HG03571 (cell line): ENCODE measurements around the gene TRIM29.

Experiments
- ATAC-seq: cut with Tn5 transposase; IDR thresholded peaks from one replicate; pipeline ENCODE4 v1.9.1; 2021; ENCODE audit not compliant: unreplicated experiment

Gene TRIM29

GRCh38 chr11:120123946-120124345 is 14.0 kb downstream of the TRIM29 start:
- ATAC-seq, result no peak

GRCh38 chr11:120122924-120123683 is 14.8 kb downstream of the TRIM29 start:
- no peak for ATAC-seq

DNA sequence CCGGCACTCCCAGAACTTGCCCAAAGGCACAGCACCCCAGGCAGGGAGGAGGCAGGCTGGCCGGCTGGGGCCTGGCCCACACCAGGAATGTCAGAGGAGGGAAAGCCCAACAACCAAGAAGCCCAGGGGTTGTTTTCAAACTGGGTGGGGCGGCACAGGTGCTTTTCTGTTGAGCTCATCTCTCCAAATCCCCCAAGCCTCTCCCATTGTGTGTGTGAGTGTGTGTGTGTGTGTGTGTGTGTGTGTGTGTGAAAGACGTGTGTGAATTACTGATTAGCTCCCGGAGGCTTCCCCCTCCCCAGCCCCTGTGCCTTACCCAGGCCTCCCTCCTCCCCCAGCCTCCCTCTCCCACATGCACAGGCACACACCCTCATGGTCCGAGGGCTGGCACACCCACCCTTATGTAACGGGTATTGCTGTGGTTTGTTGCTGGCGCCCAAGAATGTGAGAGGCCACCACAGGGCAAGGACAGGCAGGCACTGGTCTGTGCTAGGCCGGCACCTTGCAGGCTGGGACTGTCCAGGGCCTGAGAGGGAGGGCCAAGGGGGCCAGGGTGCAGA is 15.9 kb downstream of the TRIM29 start:
- no peak for ATAC-seq

- ATAC-seq, result no peak
Observed at GRCh38 chr11:120121336-120121735, 16.6 kb downstream of the TRIM29 start.

DNA sequence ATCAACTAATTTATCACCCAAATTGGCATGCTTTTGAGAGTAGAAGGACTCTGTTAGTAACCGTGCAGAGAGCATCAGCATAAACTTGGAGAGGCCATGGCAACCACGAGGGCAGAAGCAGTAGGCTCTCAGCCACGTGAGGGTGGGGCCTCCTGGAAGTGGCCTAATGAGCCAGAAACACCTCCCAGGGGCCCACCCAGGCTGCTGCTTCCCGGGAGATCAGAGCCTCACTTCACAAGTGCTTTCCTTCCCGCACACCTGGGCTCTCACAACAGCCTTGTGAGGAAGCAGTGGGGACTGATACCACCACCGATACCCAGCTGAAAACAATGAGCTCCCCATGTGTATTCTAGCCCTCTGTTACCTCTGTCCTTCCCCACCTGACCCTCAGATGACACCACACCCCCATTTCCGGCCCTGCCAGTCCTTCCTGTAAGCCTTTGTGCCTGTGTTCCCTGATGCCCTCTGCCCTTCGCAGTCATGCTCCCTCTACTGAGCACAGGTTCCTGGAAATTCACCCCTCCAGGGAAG is 17.0 kb downstream of the TRIM29 start:
- no peak for ATAC-seq

- ATAC-seq, result no peak
Observed at GRCh38 chr11:120119121-120119520, 18.8 kb downstream of the TRIM29 start.

GRCh38 chr11:120117991-120118390 is 19.9 kb downstream of the TRIM29 start:
- ATAC-seq, result no peak

GRCh38 chr11:120116966-120117365 is 20.9 kb downstream of the TRIM29 start:
- ATAC-seq, result no peak

- no peak for ATAC-seq
Observed at GRCh38 chr11:120115272-120116000, 22.5 kb downstream of the TRIM29 start.

GRCh38 chr11:120112174-120112796 is 25.6 kb downstream of the TRIM29 start:
- no peak for ATAC-seq

- no peak for ATAC-seq
Observed at GRCh38 chr11:120109531-120109930, 28.4 kb downstream of the TRIM29 start.

- no peak for ATAC-seq
Observed at GRCh38 chr11:120108785-120109168, 29.1 kb downstream of the TRIM29 start.

DNA sequence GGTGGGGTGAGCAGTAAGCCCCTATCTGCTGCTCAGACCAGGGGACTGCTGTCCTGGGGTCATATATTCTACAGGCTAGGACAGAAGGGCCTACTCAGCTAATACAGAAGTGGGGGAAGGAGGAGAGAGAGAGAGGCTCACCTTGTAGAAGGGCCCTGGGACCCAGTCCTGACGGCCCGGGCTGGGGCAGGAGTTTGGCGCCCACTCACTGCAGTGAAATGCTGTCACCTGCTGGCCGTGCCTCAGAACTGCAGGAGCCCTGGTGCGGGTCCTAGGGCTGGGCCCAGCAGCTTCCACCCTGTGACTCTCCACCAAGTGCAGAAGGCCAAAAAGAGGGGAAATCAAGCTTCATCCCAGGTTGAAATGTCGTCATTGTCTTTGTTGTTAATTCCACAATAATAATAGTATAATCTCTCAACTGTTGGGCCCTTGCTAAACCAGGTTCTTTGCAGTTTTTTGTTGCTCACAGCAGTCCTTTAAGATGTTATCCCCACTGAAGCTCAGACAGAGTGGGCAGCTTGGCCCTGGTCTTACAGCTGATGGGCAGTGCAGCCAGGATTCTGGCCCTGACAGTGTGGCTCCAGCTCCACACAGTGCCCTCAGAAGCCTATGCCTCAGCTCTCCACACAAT is 29.6 kb downstream of the TRIM29 start:
- ATAC-seq, result no peak

GRCh38 chr11:120107692-120108091 is 30.2 kb downstream of the TRIM29 start:
- no peak for ATAC-seq

DNA sequence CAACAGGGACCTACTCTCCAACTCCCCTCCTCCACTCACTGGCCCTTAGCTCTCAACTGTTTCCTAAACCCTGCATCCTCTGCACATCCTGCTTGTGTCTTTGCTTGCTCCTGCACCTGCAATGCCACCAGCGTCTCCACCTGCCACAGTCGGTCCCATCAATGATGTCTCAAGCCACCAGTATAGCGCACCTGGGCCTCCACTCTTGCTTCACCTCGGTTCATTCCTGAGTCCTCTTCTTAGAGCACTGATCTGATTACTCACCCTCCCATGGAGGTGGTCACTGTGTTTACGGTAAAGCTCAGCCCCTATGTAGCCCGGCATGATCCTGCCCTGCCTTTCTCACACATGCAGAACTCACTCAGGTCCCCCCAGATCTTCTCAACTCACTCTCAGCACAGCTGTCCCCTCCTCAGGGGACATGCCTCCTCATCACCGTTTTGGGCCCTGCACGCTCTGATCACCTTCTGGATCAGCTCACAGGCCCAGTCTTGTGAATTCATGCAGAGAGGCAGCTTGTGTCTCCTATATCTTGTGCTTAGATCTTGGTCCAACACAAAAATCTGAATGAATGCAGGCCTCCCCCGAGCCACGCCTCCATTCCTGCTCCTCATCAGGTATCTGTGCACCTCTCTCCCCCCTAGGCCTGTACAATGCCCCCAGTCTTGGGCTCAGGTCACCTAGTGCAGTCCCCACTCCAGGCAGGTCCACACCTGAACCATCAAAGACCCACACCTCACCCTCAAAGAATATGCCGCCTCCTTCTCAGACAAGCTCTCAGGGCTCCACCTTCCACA is 31.4 kb downstream of the TRIM29 start:
- ATAC-seq, result no peak

DNA sequence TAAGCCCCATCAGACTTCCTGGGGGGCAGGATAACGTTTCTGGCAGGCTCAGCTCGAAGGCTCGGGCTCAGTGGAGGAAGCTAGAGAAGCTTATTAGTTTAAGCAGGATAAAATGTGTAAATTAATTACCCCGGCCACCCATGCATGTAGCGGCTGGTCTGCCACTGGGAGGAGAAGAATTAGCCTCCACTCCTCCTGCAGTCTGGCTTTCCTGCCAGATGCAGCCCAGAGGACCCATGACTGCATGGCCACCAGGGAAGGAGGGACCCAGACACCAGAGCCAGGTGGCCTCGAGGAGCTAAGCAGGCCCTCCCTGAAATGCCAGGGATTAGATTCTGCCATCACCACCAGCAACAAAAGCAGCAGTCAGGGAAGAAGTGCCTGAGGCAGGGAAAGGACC is 32.3 kb downstream of the TRIM29 start:
- ATAC-seq, result no peak

DNA sequence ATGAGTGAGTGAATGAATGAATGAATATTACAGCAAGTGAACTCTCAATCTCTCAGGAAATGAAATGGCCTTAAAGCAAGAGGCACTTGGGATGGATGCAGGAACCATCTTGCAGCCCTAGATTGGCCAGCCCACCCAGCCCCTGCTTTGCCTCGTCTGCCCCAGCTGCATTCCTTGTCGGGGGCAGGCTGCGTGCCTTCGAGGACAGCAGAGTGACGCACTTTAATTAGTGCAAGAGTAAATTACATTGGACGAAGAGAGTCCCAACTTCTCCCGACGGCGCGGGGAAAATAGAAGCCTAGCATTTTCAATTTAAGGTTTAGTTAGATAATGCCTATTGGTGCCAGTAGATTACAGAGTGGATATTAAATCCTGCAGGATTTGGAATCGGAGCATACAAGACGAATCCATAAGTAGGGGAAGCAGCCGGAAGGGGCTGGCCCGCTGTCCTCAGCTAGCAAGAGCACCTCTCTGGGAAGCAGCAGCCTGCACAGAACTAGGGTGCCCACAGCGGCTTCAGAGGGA is 33.8 kb downstream of the TRIM29 start:
- ATAC-seq, result no peak

DNA sequence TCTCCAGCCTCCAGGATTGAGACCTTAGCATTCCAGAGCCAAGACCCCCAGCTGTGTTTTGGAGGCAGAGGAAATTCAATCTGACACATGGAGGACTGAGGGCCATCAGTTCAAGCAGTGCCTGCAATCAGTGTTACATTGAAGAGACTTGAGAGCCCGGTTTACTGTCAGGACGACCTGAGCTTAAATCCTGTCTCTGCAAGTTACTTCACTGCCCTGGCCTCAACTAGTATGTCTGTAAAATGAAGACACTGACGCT is 35.1 kb downstream of the TRIM29 start:
- ATAC-seq, result no peak

DNA sequence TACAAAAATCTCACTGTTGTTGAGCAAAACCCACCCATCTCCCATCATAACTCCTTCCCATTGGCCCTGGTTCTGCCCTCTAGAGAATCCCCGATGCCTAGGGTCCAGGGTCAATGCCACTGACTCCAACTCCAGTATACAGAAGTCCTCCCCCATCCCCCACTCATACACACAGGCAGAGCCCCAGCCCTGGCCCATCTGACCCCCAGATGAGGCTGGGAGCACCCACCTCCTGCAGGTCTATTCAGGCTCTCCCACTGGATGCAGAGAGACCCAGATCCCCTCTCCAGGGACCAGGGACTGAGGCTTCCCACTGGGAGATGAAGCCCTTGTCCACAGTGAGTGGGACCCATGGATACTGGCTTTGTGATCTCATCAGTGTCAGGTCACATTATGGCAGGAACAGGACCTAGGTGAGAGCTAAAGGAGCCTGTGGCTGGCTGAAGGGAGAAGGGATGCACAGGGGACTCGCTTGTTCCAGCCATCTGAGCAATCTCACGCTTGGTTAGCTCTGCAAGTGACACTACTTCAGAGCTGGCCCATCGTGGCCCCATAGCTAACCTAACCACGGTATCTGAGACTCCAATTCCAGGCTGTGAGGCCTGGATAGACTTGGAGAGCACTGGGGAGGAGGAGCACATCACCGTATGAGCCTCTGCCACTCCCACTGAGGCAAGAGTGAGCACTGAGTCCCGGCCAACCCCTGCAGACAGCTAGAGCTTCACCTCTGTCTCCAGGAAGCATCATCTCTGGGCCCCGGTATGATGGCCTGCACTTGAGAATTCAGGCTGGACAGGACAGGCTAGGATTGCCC is 35.7 kb downstream of the TRIM29 start:
- ATAC-seq, result no peak
